Activated naive CD8-positive, alpha-beta T cell treated with anti-CD3 and anti-CD28 coated beads, Interleukin-2, amount 50 U/mL, for 24 hours (primary cell): ENCODE measurements around the gene TFF1.

Experiments
- ATAC-seq: fragments of 150-1000 bp; cut with Tn5 transposase; one replicate; pipeline ENCODE4 v1.10.0; 2021
- DNase-seq: peaks from one replicate; pipeline ENCODE4 v3.0.0; 2021
- H3K27ac Mint-ChIP-seq: one replicate; pipeline ENCODE4 v1.8.0; 2021; ENCODE audit warnings: mild to moderate bottlenecking, mixed read lengths
- H3K27me3 Mint-ChIP-seq: one replicate; pipeline ENCODE4 v1.8.0; 2021; ENCODE audit warnings: mixed read lengths
- H3K36me3 Mint-ChIP-seq: one replicate; pipeline ENCODE4 v1.8.0; 2021; ENCODE audit warnings: low read depth, mixed read lengths
- H3K4me1 Mint-ChIP-seq: one replicate; pipeline ENCODE4 v1.8.0; 2021; ENCODE audit warnings: mixed read lengths
- H3K4me3 Mint-ChIP-seq: one replicate; pipeline ENCODE4 v1.8.0; 2021; ENCODE audit warnings: mild to moderate bottlenecking, moderate library complexity, mixed read lengths
- H3K9me3 Mint-ChIP-seq: one replicate; pipeline ENCODE4 v1.8.0; 2021; ENCODE audit warnings: mixed read lengths

TFF1 gene

GRCh38 chr21:42369821-42370220 is 3.5 kb upstream of the TFF1 start:
- ATAC-seq = no peak
- H3K9me3 Mint-ChIP-seq = no peaks in the 10 kb centered on the region
- H3K27ac Mint-ChIP-seq = no peak overlapping the region

GRCh38 chr21:42367367-42368165 is 1.2 kb upstream of the TFF1 start:
- Mint-ChIP-seq H3K36me3 (peaks cover 8% of the 10 kb centered on the region), H3K27ac (no peak overlapping the region)
- no peak for DNase-seq

More at GRCh38 chr21:42369821-42370220, 3.5 kb upstream of the TFF1 start:
- Mint-ChIP-seq H3K36me3 (peaks cover 14% of the 10 kb centered on the region), H3K4me1 (peaks cover 41% of the 10 kb centered on the region), H3K4me3 (no peak overlapping the region), H3K27me3 (no peaks in the 10 kb centered on the region)
- DNase-seq = no peak

GRCh38 chr21:42365770-42366169 is 565 bp downstream of the TFF1 start:
- Mint-ChIP-seq H3K4me1 (peaks cover 15% of the 10 kb centered on the region), H3K36me3 (no peaks in the 10 kb centered on the region), H3K4me3 (no peak overlapping the region), H3K27me3 (peaks cover 6% of the 10 kb centered on the region), H3K9me3 (no peaks in the 10 kb centered on the region), H3K27ac (no peak overlapping the region)
- ATAC-seq (no peak), DNase-seq (no peak)

More at GRCh38 chr21:42367367-42368165, 1.2 kb upstream of the TFF1 start:
- Mint-ChIP-seq H3K4me3 (no peak overlapping the region), H3K9me3 (no peaks in the 10 kb centered on the region), H3K4me1 (peaks cover 26% of the 10 kb centered on the region), H3K27me3 (peaks cover 2% of the 10 kb centered on the region)
- no peak for ATAC-seq

DNA sequence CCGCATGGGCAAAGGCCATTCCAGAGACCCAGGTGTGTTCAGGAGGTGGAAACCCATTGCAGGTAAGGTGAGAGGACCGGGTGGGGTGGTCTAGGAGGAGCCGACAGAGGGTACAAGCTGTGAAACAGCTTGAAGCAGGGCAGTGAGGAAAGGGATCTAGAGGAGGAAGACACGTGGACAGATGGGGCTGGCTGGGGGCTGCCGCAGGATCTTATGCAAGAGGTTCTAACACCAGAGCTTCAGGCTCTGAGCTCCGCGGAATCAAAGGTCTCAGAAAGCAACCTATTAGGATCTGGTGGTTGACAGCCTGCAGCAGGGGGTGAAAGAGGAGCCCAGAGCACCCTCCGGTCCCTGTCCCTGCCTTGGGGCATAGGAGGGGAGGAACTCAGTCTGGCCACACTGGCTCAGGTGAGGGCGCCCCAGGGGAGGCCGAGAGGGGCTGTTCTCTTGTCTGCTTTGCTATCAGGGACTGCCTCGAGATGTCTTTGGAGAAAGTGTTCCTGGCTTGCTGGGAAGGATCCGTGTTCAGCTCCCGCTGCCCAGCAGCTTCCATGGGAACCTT is 1.9 kb downstream of the TFF1 start:
- Mint-ChIP-seq H3K4me3 (no peak overlapping the region), H3K27ac (no peak overlapping the region), H3K9me3 (peaks cover 3% of the 10 kb centered on the region), H3K27me3 (peaks cover 6% of the 10 kb centered on the region), H3K4me1 (peaks cover 15% of the 10 kb centered on the region), H3K36me3 (no peaks in the 10 kb centered on the region)
- DNase-seq = no peak
- no peak for ATAC-seq

GRCh38 chr21:42363312-42363711 is 3.0 kb downstream of the TFF1 start:
- no peaks in the 10 kb centered on the region for H3K36me3 Mint-ChIP-seq
- ATAC-seq (no peak), DNase-seq (no peak)
- H3K4me3 Mint-ChIP-seq = no peak overlapping the region
- peaks cover 6% of the 10 kb centered on the region for H3K27me3 Mint-ChIP-seq
- peaks cover 3% of the 10 kb centered on the region for H3K9me3 Mint-ChIP-seq
- peaks cover 13% of the 10 kb centered on the region for H3K4me1 Mint-ChIP-seq
- no peak overlapping the region for H3K27ac Mint-ChIP-seq

DNA sequence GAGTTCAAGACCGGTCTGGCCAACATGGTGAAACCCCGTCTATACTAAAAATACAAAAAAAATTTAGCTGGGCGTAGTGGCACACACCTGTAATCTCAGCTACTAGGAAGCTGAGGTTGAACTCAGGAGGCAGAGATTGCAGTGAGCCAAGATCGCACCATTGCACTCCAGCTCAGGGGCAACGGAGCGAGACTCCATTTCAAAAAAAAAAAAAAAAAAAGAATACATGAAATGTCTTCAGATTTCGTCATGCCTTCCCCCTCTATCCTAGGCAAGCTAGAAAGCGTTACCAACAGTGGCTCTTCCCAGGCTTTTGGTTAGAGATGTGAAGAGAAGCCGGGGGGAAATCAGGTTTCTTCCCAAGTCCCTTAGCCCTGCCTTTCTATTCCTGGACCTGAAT is 3.6 kb downstream of the TFF1 start:
- H3K36me3 Mint-ChIP-seq = no peaks in the 10 kb centered on the region
- DNase-seq (no peak), ATAC-seq (no peak)
- peaks cover 9% of the 10 kb centered on the region for H3K4me1 Mint-ChIP-seq
- H3K27ac Mint-ChIP-seq = no peak overlapping the region
- H3K9me3 Mint-ChIP-seq = peaks cover 3% of the 10 kb centered on the region
- H3K4me3 Mint-ChIP-seq = no peak overlapping the region
- peaks cover 6% of the 10 kb centered on the region for H3K27me3 Mint-ChIP-seq

- H3K9me3 Mint-ChIP-seq = peaks cover 3% of the 10 kb centered on the region
- H3K27ac Mint-ChIP-seq = no peak overlapping the region
- H3K36me3 Mint-ChIP-seq = no peaks in the 10 kb centered on the region
- H3K4me3 Mint-ChIP-seq = no peak overlapping the region
- DNase-seq (no peak), ATAC-seq (no peak)
- peaks cover 9% of the 10 kb centered on the region for H3K4me1 Mint-ChIP-seq
- peaks cover 6% of the 10 kb centered on the region for H3K27me3 Mint-ChIP-seq
These were observed 4.1 kb downstream of the TFF1 start for GRCh38 chr21:42362198-42362597.

DNA sequence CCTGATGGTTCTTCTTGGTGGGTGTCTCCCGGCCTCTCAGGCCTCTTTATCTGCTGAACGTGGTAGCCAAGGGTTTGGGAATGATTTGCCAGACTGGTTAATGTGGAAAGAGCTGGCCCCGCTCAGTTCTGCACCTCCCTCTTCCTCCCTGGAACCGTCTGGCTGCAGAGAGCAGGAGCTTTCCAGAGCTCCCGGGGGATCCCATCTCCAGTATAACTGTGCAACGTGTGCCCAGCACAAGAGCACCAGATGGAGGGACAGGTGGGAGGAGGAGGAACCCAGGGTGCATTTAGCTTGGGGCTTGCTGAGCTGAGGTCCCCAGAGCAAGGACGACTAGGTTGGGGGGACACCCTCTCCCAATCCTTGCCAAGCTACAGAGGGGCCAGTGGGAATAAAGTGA is 5.0 kb downstream of the TFF1 start:
- Mint-ChIP-seq H3K36me3 (no peaks in the 10 kb centered on the region), H3K27me3 (peaks cover 6% of the 10 kb centered on the region), H3K4me1 (peaks cover 9% of the 10 kb centered on the region), H3K9me3 (peaks cover 3% of the 10 kb centered on the region), H3K4me3 (no peak overlapping the region), H3K27ac (no peak overlapping the region)
- ATAC-seq = no peak
- no peak for DNase-seq

DNA sequence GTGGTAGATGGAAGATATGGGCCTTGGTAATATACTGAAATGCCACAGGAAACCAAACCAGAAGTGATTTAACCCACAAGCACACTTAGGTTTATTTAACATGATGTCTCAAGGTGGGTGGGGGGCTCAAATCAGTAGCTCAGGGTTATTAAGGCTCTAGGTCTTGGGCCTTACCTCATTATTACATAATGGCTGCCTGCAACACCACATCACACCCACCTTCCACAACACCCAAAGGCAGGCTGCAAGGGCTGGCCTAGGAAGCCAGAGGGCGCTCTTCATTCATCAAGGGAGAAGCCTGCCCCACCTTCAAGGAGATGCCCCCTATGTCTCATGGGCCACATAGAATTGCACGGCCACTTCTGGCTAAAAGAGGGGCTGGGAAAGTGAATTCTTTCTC is 6.0 kb downstream of the TFF1 start:
- H3K4me3 Mint-ChIP-seq = no peak overlapping the region
- no peak overlapping the region for H3K27ac Mint-ChIP-seq
- peaks cover 9% of the 10 kb centered on the region for H3K9me3 Mint-ChIP-seq
- H3K27me3 Mint-ChIP-seq = peaks cover 6% of the 10 kb centered on the region
- no peaks in the 10 kb centered on the region for H3K36me3 Mint-ChIP-seq
- peaks cover 9% of the 10 kb centered on the region for H3K4me1 Mint-ChIP-seq
- ATAC-seq = peak; percentile 52
- peak; percentile 47 for DNase-seq

- Mint-ChIP-seq H3K36me3 (peaks cover 2% of the 10 kb centered on the region), H3K4me1 (peaks cover 9% of the 10 kb centered on the region), H3K9me3 (peaks cover 19% of the 10 kb centered on the region), H3K4me3 (no peak overlapping the region), H3K27me3 (peaks cover 6% of the 10 kb centered on the region), H3K27ac (no peak overlapping the region)
- no peak for DNase-seq
- no peak for ATAC-seq
These were observed 7.4 kb downstream of the TFF1 start for GRCh38 chr21:42358937-42359336.

DNA sequence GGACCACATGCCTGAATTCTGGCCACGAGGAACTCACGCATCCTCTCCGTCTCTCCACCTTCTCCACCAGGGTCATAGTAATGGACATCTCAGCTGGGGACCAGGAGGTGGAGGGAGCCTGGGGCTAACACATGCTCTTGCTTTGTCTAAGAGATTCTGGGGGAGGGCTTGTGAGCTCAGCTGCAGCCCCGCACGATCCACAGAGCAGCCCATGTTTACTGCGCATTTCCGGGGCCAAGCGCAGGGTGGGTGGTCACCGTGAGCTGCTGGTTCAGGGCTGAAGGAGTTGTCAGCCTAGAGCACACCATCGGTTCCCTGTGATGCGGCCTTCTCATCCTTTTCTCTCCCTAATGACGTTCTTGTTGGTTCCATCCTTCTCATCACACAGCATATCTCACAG is 8.1 kb downstream of the TFF1 start:
- ATAC-seq = no peak
- peaks cover 6% of the 10 kb centered on the region for H3K4me1 Mint-ChIP-seq

DNA sequence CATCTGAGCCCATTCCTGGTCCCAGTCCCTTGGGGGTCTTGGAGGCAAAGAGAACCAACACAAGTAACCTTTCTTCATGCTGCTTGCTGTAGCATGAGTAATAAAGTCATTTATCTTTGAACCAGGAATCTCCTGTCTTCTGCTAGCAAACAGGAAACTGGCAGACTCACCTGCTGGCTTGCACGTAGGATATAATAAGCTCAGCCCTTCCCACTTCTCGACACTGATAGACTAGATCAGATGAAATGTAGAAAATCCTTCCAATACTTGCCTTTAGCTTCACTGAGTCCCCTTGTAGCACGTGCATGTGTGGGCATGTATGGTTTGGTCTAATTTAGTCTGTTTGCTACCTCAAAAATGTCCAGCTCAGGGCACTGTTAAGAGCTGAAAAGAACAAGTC is 9.0 kb downstream of the TFF1 start:
- no peak overlapping the region for H3K4me3 Mint-ChIP-seq
- H3K4me1 Mint-ChIP-seq = peaks cover 2% of the 10 kb centered on the region
- peaks cover 5% of the 10 kb centered on the region for H3K27me3 Mint-ChIP-seq
- ATAC-seq (no peak), DNase-seq (no peak)
- no peak overlapping the region for H3K27ac Mint-ChIP-seq
- H3K36me3 Mint-ChIP-seq = peaks cover 2% of the 10 kb centered on the region
- peaks cover 25% of the 10 kb centered on the region for H3K9me3 Mint-ChIP-seq

More for the DNA sequence above, 8.1 kb downstream of the TFF1 start:
- peaks cover 24% of the 10 kb centered on the region for H3K9me3 Mint-ChIP-seq
- no peak overlapping the region for H3K4me3 Mint-ChIP-seq
- H3K27ac Mint-ChIP-seq = no peak overlapping the region
- H3K27me3 Mint-ChIP-seq = peaks cover 6% of the 10 kb centered on the region
- H3K36me3 Mint-ChIP-seq = peaks cover 2% of the 10 kb centered on the region
- DNase-seq = no peak

GRCh38 chr21:42356650-42357049 is 9.7 kb downstream of the TFF1 start:
- Mint-ChIP-seq H3K4me3 (no peak overlapping the region), H3K9me3 (peaks cover 25% of the 10 kb centered on the region), H3K27ac (no peak overlapping the region), H3K36me3 (peaks cover 2% of the 10 kb centered on the region), H3K27me3 (peaks cover 2% of the 10 kb centered on the region), H3K4me1 (no peaks in the 10 kb centered on the region)
- DNase-seq = no peak
- no peak for ATAC-seq

GRCh38 chr21:42356046-42356445 is 10.3 kb downstream of the TFF1 start:
- Mint-ChIP-seq H3K36me3 (peaks cover 2% of the 10 kb centered on the region), H3K27me3 (peaks cover 2% of the 10 kb centered on the region), H3K27ac (no peak overlapping the region), H3K9me3 (peaks cover 25% of the 10 kb centered on the region), H3K4me1 (no peaks in the 10 kb centered on the region), H3K4me3 (no peak overlapping the region)
- no peak for ATAC-seq
- DNase-seq = no peak

DNA sequence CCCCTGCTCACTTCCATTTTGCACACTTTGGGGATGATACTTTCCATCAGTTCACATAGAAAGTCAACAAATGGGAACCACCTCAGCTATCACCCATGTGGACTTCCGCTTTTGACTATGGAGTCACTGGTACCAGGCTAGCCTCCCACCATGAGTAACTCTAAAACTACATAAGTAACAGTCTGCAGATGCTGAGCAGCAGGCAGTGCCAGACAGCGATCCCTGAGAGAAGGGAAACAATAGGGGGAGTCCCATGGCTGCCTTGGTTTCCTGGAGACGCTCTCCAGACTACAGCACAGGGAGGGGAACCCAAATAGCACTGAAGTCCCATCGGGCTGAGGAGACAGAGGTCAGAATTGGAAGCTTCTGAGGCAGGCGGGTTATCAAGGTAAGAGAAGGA is 12.7 kb downstream of the TFF1 start:
- no peak for ATAC-seq
- Mint-ChIP-seq H3K36me3 (peaks cover 2% of the 10 kb centered on the region), H3K27me3 (peaks cover 2% of the 10 kb centered on the region), H3K27ac (no peak overlapping the region), H3K9me3 (peaks cover 22% of the 10 kb centered on the region), H3K4me1 (no peaks in the 10 kb centered on the region), H3K4me3 (no peak overlapping the region)
- DNase-seq = no peak
